ENCODE measurements around the gene TKFC.
"Not testable (repeated sequence)": the region's sequence is repeated elsewhere in the genome, so short reads cannot be mapped to it uniquely, and the experiment has no call there.

Gene TKFC

GRCh38 chr11:61372659-61373420 is 39.8 kb downstream of the TKFC start:
- DNase-seq = no peak

GRCh38 chr11:61375761-61376108 is 42.7 kb downstream of the TKFC start:
- no peak for DNase-seq

- DNase-seq = no peak
Measured at GRCh38 chr11:61377461-61378160, 44.6 kb downstream of the TKFC start.

- DNase-seq = no peak
Measured at GRCh38 chr11:61378713-61379313, 45.8 kb downstream of the TKFC start.

- no peak for DNase-seq
Measured at GRCh38 chr11:61380884-61381283, 47.9 kb downstream of the TKFC start.

GRCh38 chr11:61383859-61384258 is 50.8 kb downstream of the TKFC start:
- DNase-seq = not testable (repeated sequence)

- DNase-seq = no peak
Measured at GRCh38 chr11:61384271-61385242, 51.5 kb downstream of the TKFC start.

- no peak for DNase-seq
Measured at GRCh38 chr11:61390161-61390560, 57.1 kb downstream of the TKFC start.

- DNase-seq = peak in 1 of 2 experiments; percentile 34
Measured at GRCh38 chr11:61392981-61393595, 60.1 kb downstream of the TKFC start.
